ENCODE measurements around the gene C14orf132.

The C14orf132 gene

GRCh38 chr14:96088911-96089310 is 49.7 kb downstream of the C14orf132 start:
- Histone ChIP-seq H3K27me3 (replicated peaks) (no peaks in the 10 kb centered on the region), H3K4me3 (ENCODE audit: low read depth, low read length) (no peak overlapping the region), H3K27ac (no peak overlapping the region), H3K36me3 (replicated peaks) (no peaks in the 10 kb centered on the region)
- no peak for DNase-seq
- in situ Hi-C loops (cut with HindIII; ENCODE audit: low pct_ligation_motif_present, low sequenced_read_pairs): no loop called here
- TF ChIP-seq CTCF (IDR thresholded peaks at IDR 0.05; ENCODE audit: low read depth, low read length, missing control alignments): no peak

GRCh38 chr14:96089401-96089800 is 50.2 kb downstream of the C14orf132 start:
- in situ Hi-C loops (cut with HindIII; ENCODE audit: low pct_ligation_motif_present, low sequenced_read_pairs): no loop called here
- no peak for DNase-seq
- no peaks in the 10 kb centered on the region for H3K27me3 ChIP-seq (replicated peaks)
- no peak for TF ChIP-seq CTCF (IDR thresholded peaks at IDR 0.05; ENCODE audit: low read depth, low read length, missing control alignments)
- no peak overlapping the region for H3K4me3 ChIP-seq (ENCODE audit: low read depth, low read length)
- H3K27ac ChIP-seq: no peak overlapping the region
- H3K36me3 ChIP-seq (replicated peaks): no peaks in the 10 kb centered on the region

- in situ Hi-C loops (cut with HindIII; ENCODE audit: low pct_ligation_motif_present, low sequenced_read_pairs): no loop called here
- H3K4me3 ChIP-seq (ENCODE audit: low read depth, low read length): no peak overlapping the region
- TF ChIP-seq CTCF (IDR thresholded peaks at IDR 0.05; ENCODE audit: low read depth, low read length, missing control alignments): peak; percentile 19
- peak; percentile 50 for DNase-seq
- no peaks in the 10 kb centered on the region for H3K36me3 ChIP-seq (replicated peaks)
- H3K27ac ChIP-seq: no peak overlapping the region
- no peaks in the 10 kb centered on the region for H3K27me3 ChIP-seq (replicated peaks)
These were observed 51.4 kb downstream of the C14orf132 start for GRCh38 chr14:96090441-96091148.

GRCh38 chr14:96091149-96091693 is 52.1 kb downstream of the C14orf132 start:
- Histone ChIP-seq H3K27ac (no peak overlapping the region), H3K36me3 (replicated peaks) (no peaks in the 10 kb centered on the region), H3K27me3 (replicated peaks) (no peaks in the 10 kb centered on the region), H3K4me3 (ENCODE audit: low read depth, low read length) (no peak overlapping the region)
- DNase-seq: no peak
- TF ChIP-seq CTCF (IDR thresholded peaks at IDR 0.05; ENCODE audit: low read depth, low read length, missing control alignments): no peak
- in situ Hi-C loops (cut with HindIII; ENCODE audit: low pct_ligation_motif_present, low sequenced_read_pairs): no loop called here

GRCh38 chr14:96091941-96092411 is 52.8 kb downstream of the C14orf132 start:
- H3K4me3 ChIP-seq (ENCODE audit: low read depth, low read length): no peak overlapping the region
- in situ Hi-C loops (cut with HindIII; ENCODE audit: low pct_ligation_motif_present, low sequenced_read_pairs): no loop called here
- H3K27me3 ChIP-seq (replicated peaks): no peaks in the 10 kb centered on the region
- H3K36me3 ChIP-seq (replicated peaks): no peaks in the 10 kb centered on the region
- DNase-seq: peak; percentile 77
- no peak for TF ChIP-seq CTCF (IDR thresholded peaks at IDR 0.05; ENCODE audit: low read depth, low read length, missing control alignments)
- peak overlapping the region; percentile 77 for H3K27ac ChIP-seq
